22Rv1 (cell line): ENCODE measurements around the gene FOXP1.

ENCODE experiments used
- H3K27ac ChIP-seq: fragments of 450-650 bp; 2 replicates; pipeline ENCODE4 v1.5.1; 2017
- ZFX ChIP-seq: fragments of 450-650 bp; IDR thresholded peaks from 2 replicates; pipeline ENCODE4 v1.6.1; 2017; ENCODE audit warnings: antibody characterized with exemption, borderline replicate concordance
- TF ChIP-seq, protein P1 (sequence below): fragments of 450-650 bp; IDR thresholded peaks from 2 replicates; pipeline ENCODE4 v1.5.1; 2017; ENCODE audit warnings: mild to moderate bottlenecking

Gene FOXP1

DNA sequence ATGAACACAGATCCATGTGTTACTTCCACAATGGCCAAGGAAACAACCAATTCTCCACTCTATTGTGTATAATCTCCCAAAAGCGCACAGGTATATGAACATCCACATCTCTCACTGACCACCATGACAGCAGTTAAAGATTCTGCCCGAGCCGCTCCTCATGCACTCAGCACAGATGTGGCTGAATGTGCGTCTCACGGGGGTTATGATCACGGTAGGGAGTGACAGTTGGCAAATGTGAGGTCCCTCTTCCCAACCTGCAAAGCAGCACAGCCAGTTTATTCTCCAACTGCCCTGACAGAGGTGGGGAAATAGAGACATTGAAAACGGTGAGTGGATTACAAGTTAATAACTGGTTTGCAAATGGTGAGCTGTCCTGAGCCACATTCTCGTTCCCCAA, 17.6 kb downstream of the FOXP1 start:
- TF ChIP-seq, protein P1, sequence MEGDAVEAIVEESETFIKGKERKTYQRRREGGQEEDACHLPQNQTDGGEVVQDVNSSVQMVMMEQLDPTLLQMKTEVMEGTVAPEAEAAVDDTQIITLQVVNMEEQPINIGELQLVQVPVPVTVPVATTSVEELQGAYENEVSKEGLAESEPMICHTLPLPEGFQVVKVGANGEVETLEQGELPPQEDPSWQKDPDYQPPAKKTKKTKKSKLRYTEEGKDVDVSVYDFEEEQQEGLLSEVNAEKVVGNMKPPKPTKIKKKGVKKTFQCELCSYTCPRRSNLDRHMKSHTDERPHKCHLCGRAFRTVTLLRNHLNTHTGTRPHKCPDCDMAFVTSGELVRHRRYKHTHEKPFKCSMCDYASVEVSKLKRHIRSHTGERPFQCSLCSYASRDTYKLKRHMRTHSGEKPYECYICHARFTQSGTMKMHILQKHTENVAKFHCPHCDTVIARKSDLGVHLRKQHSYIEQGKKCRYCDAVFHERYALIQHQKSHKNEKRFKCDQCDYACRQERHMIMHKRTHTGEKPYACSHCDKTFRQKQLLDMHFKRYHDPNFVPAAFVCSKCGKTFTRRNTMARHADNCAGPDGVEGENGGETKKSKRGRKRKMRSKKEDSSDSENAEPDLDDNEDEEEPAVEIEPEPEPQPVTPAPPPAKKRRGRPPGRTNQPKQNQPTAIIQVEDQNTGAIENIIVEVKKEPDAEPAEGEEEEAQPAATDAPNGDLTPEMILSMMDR, result no peak
- TF ChIP-seq ZFX, result no peak
- no peak overlapping the region for H3K27ac ChIP-seq

DNA sequence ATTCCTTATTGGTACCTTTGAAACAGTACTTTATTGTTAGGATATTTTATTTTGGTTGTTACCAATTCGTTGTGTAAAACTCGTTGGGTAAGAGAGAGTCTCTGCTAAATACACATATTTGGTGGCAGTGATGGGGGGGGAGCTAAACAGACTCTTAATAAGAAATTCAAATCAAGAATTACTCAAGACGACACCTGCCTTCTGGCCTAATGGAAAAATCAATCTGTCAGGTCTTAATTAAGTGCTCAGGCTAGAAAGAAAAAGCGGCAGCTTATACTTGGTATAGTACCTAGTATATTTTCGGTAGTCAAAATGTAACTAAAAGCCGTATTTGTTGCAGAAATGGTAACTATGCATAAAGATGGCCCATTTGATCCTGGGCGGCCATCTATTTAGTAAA, 18.2 kb downstream of the FOXP1 start:
- H3K27ac ChIP-seq, result no peak overlapping the region
- TF ChIP-seq, protein P1, result no peak
- TF ChIP-seq ZFX, result no peak

DNA sequence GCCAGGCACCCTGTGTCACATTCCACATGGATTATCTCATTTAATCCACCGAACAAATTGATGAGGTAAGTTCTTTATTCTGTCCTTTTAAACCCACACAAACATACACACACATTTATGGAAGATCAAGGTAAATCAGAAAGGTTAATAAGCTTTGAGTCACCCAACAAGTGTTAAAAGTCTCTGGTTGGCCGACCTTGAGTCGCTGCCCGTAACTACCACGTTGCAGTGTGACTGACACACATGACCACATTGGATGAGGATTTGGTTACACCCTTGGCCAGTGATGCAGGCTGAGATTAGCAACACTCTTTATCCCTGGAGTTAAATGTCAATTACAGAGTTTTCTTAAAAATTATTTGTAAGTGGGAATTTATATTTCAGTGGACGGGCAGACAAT, 19.2 kb downstream of the FOXP1 start:
- TF ChIP-seq, protein P1, result no peak
- TF ChIP-seq ZFX, result no peak
- H3K27ac ChIP-seq, result no peak overlapping the region

DNA sequence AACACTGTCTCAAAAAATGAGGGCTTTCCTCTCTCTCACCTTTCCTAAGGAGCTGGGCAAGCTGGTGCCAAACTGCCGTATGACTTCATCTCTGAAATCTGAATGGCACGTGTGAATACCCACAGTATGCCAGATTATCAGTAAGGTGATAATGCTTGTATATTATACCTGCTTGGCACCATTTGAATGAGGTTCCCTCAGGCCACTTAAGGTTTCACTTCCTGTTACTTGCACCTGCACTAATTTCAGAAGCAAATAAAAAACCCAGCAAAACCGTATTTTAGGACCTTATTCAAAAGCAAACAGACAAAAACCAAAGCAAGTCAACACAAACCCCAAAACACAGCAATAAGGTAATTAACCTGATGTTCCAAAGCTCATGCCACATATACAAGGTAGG, 19.7 kb downstream of the FOXP1 start:
- no peak overlapping the region for H3K27ac ChIP-seq
- TF ChIP-seq, protein P1, result no peak
- no peak for TF ChIP-seq ZFX

DNA sequence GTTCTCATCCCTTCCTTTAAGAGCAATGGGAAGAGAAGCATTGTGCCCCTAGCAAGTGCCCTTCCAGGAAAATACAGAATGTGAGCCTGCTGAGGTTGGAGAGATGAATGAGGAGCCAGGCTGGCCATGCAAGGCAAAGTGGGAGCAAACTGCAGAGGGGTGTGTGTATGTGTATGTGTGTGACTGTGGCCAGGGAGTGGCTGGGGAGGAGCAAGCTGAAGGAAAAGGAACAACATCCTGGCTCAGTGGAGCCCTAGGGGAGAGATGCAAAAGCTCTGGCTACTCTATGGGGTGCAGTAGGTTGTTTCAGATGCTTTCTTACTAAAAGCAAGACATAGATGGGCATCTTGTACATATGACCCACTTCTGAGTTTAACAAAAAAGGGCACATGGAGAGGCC, 20.6 kb downstream of the FOXP1 start:
- TF ChIP-seq ZFX, result no peak
- TF ChIP-seq, protein P1, result no peak
- H3K27ac ChIP-seq, result no peak overlapping the region

DNA sequence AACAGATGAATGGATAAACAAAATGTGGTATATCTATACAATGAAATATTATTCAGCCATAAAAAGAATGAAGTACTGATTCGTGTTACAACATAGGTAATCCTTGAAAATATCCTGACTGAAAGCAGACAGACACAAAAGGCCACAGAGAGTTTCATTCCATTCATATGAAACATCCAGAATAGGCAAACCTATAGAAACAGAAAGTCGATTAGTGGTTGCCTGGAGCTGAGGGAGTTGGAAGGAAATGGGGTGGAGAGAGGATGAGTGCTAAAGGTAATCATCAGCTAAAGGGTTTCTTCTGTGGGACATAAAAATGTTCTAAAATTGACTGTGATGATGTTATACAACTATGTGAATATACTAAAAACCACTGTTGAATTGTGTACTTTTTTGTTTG, 22.9 kb downstream of the FOXP1 start:
- no peak overlapping the region for H3K27ac ChIP-seq
- TF ChIP-seq, protein P1, result no peak
- no peak for TF ChIP-seq ZFX

DNA sequence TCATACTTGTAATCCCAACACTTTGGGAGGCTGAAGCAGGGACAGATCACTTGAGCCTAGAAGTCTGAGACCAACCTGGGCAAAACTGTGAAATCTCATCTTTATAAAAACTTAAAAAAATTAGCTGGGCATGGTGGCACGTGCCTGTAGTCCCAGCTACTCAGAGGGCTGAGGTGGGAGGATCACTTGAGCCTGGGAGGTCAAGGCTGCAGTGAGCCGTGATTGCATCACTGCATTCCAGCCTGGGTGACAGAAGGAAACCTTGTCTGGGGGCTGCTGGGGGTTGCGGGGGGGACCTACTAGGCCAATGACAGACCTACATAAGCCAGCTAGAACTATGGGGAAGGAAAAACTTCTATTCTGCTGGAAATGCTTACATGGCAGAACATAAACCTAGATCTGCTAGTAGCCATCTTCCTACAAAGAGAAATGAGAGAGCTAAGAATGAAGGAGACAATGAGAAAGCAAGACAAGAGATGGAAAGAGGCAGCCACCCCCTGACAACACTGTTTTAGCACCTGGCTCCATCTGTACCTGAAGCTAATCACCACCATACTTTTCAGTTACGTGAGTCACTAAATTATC, 23.9 kb downstream of the FOXP1 start:
- no peak for TF ChIP-seq ZFX
- TF ChIP-seq, protein P1, result no peak
- no peak overlapping the region for H3K27ac ChIP-seq
